Measurements from ENCODE around the gene LRP2.
"Not testable (repeated sequence)": the region's sequence is repeated elsewhere in the genome, so short reads cannot be mapped to it uniquely, and the experiment has no call there.

LRP2 gene

DNA sequence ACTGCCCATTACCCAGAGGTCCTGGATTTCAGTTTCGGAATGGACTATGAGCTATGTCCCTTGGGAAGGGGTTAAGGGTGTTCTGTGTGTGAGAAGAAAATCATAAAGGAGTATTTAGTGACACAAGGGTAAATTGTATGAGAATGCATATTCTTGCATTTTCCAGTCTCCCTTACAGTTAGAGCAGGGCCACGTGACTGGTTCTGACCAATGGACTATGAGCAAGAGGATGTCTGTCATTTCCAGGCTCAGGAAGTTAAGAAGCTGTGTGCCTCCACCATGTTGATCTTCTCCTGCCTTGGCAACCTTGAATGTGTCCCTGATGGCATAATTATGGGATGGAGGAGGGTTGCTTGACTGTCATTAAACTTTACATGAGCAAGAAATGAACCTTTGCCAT, 198.0 kb downstream of the LRP2 start:
- no peak for DNase-seq

DNA sequence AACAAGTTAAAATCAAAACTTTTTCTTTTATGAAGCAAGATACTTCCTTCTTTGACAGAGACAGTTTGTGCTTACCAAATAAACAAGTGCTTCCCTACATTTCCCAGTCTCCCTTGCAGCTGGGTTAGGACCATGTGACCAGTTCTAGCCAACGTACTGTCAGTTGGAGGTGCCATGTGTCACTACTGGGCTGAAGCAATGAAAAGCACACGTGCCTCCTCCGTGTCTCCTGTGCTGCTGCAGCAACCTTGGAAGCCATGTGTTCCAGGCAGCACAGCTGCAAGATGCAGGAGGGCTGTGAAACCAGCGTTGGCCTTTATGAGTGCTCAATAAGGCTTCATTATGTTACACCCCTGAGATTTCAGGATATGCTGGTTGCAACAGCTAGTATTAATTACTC, 199.7 kb downstream of the LRP2 start:
- DNase-seq: no peak

DNA sequence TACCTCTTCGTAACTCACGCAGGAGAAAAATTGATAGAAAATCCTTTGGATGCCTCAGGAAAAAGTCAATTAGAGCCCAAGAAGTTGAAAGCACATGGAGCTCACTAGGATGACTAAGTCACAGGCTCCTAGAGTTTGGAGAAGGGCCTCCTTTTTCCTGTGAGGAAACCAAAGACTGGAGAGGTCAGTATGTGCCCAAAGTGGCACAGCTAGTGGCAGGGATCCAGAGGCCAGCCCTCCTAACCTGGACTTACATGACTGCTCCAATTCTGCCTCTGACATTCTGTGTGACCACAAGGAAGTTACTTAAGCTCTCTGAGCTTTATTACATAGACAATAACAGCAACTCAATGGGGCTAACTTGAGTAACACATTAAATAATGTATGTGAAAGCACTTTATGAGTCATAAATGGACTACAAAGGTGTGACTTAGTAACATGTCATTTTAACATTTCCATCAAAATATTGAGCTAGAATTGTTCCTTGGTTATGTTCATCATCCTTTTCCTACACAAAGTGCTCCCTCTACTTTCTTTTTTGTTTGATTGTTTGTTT, 201.3 kb downstream of the LRP2 start:
- DNase-seq: no peak

DNA sequence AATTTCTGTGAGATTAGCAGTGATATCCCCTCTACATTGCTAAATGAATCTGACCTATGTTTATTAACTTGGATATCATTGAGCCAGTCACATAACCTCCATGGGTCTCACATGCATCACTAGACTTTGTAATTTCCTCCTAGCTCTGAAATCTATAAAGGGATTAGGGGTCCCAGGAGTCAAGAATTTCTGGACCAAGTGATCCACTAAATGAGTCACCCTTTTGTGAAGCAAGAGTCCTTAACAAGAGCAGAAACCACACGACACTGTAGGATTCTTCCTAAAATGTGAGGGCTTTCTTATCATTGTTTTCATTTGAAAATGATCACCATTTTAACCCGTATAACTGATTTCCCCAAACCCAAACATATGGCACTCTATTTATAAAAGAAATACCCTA, 202.6 kb downstream of the LRP2 start:
- DNase-seq: no peak

DNA sequence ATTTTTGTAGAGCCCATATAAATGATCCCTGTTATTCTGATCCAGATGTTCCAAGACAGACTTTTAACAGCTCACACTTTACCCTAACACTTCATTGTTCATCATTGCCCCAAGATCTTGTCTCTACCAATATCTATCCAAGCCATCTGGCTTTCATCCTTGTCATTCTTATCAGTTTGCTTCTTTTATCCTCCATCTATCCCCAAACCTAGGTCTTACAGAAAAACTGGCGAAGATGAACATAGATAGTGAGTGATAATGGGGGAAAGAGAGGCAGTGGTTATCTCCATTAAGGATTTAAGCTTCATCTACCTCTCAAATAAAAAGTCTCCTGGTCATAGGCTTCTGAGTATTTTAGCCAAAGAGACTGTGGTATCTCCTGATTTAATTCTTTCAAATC, 203.5 kb downstream of the LRP2 start:
- no peak for DNase-seq

DNA sequence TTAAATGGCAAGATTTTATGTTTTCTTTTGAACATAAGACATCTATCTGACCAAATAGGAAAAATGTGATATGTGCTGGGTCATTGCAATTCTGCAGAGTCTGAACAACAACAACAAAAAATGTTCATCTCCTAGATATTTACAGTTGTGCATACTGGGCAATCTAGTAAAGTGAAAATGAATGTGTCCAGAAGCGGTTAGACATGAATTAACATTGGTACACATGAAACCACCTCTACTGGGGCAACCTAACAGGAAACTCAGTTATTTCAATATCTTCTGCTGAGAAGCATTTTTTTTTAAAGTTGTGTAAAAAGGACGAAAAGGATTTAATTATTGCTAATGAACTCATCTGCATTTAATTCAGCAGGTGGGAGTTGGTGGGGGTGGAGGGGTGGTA, 216.1 kb downstream of the LRP2 start:
- no peak for DNase-seq

DNA sequence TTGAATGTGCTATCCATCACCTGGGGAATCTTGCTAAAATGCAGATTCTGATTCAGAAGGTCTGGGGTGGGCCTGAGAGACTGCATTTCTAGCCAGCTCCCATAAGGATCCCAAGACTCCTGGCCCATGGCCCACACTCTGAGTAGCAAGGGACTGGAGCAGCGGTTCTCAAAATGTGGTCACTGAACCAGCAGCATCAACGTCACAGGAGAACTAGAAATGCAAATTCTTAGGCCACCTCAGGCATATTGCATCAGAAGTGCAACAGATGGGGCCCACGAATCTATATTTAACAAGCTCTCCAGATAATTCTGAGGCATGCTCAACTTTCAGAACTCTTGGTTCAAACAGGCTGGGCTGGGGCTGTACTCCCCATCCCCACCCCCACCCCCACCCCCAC, 218.3 kb downstream of the LRP2 start:
- no peak for DNase-seq

DNA sequence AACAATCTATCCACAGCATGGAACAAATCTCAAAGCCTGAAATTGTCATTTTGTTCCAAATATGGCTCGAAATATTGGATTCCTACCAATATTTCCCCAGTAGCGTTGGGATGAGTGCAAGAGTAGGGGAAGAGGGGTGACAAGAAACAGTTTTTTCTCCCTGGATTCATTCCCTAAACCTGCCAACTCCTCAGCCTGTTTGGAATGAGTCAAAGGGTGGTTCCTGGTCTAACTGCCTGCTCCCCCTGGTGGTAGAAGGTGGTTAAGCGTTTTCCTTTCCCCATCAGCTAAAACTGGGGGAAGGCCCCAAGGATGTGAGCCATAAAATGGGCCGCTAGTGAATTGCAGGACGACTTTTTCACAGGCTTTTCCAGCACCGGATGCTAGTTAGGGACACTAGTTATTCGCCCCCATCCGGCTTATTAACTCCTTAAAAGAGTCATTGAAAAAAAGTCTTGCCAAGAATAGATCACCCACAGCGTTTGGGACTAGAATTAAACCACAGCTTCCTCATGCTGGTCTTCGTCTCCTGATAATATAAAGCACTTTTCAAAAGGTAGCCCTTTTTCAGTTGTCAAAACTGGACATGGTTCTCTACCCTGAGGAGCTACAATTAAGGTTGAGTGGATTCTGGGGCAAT, 220.5 kb downstream of the LRP2 start:
- DNase-seq: peak; percentile 77

DNA sequence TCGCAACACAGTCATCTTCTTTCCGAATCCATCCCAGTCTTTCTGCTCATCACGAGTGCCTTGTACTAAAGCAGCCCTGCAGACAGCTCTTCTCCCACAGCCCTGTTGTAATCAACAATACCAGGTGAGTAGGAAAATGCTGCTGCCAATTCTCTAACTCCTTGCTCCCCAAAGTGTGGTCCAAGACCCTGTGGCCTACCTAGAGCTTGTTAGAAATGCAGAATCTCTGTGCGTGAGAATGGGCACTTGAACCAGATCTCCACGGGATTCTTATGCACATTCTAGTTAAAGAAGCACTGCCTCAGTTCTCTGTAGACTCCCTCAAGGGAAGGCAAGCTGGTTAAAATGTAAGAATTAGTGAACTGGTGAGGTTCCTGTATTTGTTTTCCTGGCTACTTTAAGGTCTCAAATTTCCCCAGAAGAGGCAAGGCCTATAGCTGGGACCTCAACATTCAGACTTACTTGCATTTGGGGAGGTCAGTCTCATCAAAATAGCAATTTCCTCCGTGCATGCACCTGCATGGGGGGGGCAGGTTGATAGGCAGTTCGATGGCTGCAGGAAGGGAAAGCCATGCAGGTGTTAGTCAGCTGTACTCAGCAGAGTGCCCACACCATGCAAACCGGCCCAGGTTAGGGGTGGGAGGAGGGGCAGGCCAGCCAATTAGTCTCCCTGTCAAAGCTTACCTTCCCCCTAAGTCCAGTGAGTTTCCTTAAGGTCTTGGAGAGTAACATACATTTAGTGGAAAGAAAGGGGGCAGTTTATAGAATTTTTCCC, 222.2 kb downstream of the LRP2 start:
- no peak for DNase-seq

DNA sequence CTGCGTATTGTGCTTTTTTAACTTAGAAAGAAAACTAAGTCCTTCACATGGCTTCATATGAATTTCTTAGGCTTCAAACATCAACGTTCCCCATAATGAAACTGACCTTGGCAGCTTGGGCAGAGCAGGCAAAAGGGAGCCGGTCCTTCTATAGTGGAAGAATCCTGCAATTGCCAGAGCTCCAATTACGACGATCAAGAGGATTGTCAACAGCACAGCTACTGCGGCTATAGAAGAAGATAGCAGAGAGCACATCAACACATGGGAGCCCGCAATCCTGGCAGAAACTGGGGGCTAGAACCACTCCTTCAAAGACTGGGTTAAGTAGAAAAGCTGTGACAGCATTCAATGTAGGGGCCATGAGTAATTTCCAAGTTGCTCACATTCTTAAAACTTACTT, 223.2 kb downstream of the LRP2 start:
- DNase-seq: no peak

DNA sequence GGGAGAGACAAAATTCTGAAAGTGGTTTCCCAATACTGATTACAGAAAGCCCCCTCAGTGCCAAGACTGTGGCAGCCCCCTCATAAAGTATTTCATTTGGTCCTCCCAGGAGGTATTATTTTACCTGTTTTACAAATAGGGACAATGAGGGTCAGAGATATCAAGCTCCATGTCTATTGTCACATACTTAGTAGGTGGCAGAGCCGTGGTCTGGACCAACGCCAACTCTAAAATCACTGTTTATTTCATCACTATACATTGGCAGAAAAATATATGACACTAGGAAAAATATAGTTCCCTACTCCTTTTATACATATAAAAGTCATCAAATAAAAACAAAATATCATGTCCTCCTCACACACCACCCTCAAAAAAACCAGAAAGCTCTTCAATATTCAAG, 224.4 kb downstream of the LRP2 start:
- no peak for DNase-seq

DNA sequence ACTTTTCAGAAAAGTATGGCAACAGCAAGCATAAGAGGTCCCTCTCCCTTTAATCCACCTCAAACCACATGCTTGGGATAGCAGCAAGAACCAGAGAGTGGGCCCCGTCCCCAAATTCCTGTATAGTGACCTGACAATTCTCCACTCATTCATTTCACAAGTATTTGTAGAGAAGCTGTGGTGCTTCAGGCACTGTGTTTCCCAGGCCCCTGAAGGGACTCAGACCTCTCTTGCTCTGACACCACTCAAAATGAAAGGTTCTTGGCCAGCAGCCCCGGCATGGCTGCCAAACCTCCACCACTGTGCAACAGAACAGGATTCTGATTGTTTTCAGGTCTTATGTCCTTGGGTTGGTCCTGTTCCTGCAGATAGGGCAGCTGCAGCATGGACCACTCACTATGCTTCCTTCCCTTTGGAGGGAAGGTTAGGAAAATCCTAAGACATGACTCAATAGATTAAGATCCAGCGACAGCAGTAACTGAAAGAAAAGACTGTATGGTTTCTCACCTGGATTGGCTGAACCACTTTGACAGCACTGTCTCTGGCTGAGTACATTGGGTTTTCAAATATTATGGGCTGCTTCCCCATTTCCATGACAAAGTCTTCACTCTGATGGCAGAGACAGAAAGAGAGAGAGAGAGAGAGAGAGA, 225.3 kb downstream of the LRP2 start:
- DNase-seq: no peak

DNA sequence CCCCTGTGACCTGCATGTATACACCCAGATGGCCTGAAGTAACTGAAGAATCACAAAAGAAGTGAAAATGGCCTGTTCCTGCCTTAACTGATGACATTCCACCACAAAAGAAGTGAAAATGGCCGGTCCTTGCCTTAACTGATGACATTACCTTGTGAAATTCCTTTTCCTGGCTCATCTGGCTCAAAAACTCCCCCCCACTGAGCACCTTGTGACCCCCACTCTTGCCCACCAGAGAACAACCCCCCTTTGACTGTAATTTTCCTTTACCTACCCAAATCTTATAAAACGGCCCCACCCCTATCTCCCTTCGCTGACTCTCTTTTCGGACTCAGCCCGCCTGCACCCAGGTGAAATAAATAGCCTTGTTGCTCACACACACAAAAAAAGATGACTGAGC, 225.9 kb downstream of the LRP2 start:
- not testable (repeated sequence) for DNase-seq

DNA sequence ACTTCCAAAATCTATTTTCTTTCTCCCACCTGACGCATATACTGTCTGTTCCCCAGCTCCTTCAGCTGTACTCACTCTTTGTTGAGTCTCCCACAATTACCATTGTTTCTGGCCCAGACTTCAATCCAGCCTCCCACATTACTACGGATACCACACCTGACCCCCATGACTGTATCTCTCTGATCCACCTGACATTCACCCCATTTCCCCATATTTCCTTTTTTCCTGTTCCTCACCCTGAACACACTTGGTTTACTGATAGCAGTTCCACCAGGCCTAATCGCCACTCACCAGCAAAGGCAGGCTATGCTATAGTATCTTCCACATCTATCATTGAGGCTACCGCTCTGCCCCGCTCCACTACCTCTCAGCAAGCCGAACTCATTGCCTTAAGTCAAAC, 228.1 kb downstream of the LRP2 start:
- DNase-seq: not testable (repeated sequence)

DNA sequence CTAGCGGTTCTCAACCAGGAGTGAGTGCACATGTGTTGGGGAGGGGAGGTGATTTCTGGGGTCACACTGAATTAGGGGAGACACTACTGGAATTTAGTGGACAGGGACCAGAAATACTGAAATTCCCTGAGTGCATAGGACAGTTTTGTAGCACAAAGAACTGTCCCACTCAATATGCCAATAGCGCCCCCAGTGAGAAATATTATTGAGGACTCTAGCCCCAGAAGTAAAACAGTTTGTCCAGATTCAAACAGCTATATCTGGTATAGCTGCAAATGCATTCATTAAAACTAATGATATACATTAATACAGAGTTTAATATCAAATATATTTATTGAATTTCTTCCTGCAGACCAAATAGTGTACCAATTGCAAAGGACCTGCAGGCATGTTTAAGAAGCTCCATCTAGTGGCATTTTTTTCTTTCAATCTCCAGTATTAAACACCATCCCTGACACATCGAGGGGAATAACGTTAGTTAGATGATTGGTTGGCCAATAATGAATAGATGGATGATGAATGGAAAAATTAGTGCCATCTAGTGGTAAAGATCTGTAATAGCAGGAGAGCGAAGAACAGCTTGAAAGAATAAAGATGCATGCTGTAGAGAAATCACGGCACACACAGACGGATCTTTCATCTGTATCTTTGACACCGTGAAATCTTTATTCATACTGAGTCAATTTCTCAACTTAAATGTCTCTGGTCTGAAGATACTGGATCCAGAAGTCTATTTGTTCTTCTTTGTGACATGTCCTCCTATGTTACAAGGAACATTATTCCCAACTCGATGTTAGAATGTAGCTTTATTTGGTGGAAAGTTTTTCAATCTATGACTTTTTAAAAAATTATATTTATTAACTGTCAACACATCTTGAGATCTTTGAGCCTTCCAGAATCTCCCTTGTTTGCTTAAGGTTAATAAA, 230.5 kb downstream of the LRP2 start:
- no peak for DNase-seq

DNA sequence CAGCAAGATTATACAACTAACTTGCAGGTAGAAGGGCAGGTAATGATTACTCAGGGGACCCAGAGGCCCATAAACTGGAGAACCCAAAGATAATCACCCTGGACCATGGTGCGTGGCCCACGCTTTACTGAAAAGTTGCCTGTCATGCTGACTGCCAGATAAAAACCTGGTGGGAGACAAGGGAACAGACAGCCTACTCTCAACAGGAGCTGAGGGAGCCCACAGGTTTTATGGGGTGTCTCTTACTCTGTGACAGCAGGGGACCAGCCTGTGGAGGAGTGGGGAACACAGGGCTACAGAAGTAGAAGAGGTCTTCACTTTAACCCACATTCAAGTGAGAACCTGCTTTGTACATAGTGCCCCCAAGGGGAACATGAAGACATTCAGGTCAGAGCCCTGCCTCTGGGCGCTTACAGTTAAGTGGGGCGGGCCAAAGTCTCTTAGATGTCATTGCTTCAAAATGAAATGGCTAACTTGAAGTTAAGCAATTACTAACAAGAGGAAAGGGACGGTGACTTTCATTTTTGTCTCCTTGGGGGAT, 232.6 kb downstream of the LRP2 start:
- no peak for DNase-seq

DNA sequence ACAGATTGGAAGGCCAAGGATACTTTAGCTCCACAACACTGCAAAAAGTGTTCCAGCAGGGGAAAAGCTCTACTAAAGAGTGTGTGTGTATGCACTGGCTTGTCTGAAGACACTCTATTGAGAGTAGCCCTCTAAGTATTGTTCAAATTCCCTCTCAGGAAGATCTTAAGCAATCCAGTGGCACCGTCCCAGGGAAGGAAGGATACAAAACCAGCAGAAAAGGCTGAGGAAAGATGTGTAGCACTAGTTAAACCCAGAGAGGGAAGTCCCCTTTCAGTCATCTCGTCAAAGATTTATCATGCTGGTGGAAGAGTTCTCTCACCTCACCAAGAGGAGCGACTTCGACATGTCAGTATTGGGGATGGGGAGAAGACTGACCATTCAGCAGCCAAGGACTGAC, 242.5 kb downstream of the LRP2 start:
- DNase-seq: no peak

DNA sequence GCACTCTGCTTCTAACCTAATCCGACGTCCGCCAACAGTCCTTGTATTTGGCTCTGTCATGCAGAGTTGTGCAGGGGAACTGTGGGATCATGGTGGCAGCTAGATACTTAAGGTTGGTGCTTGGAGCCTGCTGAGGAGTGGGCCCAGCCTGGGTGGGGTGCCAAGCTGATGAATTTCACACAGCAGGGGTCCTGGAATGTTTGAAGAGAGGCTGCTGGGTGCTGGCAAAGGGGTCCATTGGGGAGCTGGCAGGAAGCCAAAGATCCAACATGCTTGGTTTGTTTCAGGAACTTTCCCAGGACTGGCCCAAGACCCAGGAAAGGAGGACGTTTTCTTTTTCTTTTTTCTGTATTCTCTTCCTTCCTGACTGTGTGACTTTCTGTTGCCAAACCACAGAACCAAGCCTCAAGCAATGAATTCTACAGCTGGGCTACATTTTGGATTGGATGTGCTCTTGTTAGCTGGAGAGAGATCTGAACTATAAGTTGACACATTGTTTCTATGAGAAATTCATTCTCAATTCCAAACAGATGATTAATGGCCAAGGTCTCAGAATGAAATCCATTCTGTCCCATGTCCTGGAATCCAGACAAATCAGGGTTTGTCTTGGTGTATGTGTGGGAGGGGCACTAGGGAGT, 243.1 kb downstream of the LRP2 start:
- DNase-seq: no peak

DNA sequence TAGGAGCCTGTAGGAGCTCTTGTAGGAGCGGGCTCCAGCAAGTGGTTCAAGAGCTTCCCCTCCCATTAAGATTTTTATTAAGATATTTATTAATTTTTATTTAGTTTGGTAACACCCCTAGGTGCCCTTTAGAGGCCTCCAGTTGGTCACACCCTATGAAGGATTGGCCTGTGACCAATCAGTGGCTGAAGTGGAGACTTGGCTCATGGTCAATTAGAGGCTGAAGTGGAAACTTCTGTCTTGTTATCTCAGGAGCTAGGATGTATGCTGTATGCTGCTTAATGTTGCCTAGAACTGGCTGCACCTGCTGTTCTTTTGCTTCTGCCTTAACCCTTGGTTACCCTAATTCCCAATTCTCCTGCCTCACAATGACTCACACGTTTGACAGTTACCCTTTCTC, 244.3 kb downstream of the LRP2 start:
- DNase-seq: no peak

DNA sequence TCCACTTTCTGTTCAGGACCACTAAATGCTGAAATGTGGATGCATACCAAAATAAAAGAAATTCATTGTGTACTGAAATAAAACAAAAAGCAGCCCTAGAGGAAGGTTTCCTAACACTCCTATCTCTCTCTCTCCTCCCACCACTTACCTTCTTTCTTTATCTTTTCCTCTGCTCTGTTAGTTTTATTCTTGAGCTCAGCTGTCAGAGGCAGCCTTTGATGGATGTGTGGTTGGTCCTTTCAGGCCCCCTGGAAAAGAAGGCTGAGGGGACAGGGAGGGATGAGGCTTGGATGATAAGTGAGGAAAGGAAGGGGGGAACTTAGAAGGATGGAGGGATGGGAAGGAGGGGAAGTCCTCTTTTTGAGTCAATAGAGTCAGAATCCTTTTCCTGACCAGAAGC, 245.3 kb downstream of the LRP2 start:
- DNase-seq: no peak

DNA sequence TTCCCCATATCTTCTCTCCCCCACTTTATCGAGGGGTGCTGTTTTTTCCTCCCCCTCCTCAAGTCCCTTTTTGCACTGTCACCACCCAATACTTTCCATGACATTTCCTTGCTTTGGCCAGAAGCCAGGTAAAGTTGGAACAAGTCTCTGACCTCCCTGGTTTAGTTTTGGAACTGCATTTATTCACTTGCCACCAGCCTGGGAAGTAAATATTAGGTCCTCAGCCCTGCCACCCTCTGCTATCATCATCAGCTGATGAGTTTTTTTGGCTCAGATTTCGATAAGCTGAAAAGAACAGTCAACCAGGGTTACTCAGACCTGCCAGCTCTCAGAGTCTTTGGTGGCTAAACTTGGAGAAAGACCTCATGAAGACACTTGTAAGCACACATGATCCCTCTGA, 246.0 kb downstream of the LRP2 start:
- DNase-seq: no peak

DNA sequence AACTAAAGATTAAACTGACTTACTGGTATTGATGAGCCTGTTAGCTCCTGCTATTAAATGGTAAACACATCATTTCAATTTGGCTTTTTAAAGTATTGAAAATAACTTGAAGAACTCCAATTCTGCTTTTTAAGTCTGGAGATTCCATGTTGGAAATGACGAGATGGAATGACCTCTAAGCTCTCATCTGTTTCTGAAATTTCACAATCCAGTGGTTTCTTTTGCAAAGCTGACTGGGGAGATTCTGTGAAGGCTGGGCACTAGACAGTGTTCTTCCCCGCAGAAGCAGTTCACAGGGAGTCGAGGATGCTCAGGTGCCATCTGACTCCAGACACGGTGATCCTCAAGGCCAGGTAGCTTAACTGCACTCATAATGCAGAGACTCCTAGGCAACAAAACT, 248.3 kb downstream of the LRP2 start:
- DNase-seq: no peak

All from activated CD8-positive, alpha-beta memory T cell treated with anti-CD3 and anti-CD28 coated beads, Interleukin-2, amount 50 U/mL, for 48 hours (primary cell).